AG09309 (cell line): Measurements from ENCODE around the gene TAF3.

ENCODE experiments used
- DNase-seq: peaks from one replicate; pipeline ENCODE4 v3.0.0-alpha.2; 2010; ENCODE audit warnings: low read depth
- H3K4me3 ChIP-seq: 2 replicates; pipeline ENCODE4 v1.5.1; 2011; ENCODE audit warnings: mild to moderate bottlenecking, low read depth, low read length, moderate library complexity; ENCODE audit not compliant: control insufficient read depth
- TF ChIP-seq, protein P1 (sequence below): IDR thresholded peaks from 2 replicates; pipeline ENCODE4 v1.5.1; 2011; ENCODE audit warnings: mild to moderate bottlenecking, low read depth, low read length, inconsistent platforms; ENCODE audit not compliant: insufficient read depth, control insufficient read depth; ENCODE audit errors: missing control alignments

The TAF3 gene

DNA sequence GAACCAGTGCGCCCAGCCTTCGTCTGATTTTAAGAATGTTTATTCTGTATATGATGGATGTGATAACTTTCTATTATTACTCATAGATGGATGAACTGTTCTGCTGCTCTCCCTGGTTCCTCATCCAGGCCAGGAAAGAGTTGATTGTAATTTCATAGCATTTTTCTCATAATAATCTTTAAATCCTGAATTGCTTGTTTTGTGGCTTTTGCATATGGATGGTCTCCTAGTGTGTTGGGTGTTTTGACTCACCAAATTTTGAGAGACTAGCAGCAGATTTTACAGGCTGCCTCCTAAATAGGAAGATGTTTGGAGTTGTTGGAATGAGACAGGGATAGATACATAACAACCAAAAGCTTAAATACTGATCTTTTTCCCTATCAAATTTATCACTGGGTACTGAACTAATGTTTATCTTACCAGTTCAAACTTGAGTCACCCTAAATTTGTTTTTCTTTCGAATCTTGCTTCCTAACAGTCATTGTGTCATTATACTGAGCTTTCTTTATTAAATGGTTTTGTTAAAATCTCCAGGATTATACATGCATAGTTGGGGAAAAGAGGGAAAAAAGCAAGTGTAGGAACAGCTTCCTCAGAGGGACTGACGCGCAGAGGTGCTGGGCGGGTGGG is 130.2 kb downstream of the TAF3 start:
- H3K4me3 ChIP-seq = no peak overlapping the region
- TF ChIP-seq, protein P1, sequence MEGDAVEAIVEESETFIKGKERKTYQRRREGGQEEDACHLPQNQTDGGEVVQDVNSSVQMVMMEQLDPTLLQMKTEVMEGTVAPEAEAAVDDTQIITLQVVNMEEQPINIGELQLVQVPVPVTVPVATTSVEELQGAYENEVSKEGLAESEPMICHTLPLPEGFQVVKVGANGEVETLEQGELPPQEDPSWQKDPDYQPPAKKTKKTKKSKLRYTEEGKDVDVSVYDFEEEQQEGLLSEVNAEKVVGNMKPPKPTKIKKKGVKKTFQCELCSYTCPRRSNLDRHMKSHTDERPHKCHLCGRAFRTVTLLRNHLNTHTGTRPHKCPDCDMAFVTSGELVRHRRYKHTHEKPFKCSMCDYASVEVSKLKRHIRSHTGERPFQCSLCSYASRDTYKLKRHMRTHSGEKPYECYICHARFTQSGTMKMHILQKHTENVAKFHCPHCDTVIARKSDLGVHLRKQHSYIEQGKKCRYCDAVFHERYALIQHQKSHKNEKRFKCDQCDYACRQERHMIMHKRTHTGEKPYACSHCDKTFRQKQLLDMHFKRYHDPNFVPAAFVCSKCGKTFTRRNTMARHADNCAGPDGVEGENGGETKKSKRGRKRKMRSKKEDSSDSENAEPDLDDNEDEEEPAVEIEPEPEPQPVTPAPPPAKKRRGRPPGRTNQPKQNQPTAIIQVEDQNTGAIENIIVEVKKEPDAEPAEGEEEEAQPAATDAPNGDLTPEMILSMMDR = no peak
- DNase-seq = peak; percentile 11

DNA sequence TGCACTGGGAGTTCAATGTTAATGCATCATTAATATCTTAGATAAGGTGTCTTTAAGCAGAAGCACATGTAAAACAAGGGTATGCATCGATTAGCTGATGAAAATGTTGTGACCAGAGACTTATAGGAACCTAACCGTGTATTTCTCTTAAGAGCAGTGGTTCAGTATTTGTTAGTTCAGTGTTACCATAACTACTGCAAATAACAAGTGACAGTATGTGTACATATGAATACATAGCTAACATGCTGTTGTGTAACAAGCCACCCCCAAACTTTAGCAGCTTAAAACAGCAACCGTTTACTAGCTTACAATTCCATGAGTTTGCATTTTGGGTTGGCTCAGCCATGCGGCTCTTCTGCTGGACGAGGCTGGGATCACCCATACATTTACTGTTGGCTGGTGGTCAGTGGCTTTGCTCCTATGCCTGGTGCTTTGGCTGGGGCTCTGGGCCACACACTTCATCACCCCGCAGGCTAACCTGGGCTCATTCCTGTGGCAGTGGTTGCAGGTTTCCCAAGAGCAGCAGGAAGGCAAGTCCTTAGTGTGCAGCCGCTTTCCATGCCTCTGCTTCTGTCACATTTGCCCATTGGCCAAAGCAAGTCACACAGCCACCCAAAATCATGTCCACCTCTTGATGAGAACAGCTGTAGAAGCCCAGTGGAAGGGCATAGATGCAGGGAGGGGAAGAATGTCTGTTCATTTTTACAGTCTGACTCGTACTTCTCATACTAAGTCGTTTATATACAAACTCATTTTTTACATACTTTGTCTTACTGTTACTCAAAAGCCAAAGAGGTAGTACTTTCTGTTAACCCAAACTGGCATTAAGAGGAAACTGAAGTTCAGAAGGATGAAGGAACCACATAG is 132.9 kb downstream of the TAF3 start:
- H3K4me3 ChIP-seq = no peak overlapping the region
- TF ChIP-seq, protein P1 = no peak
- DNase-seq = no peak

DNA sequence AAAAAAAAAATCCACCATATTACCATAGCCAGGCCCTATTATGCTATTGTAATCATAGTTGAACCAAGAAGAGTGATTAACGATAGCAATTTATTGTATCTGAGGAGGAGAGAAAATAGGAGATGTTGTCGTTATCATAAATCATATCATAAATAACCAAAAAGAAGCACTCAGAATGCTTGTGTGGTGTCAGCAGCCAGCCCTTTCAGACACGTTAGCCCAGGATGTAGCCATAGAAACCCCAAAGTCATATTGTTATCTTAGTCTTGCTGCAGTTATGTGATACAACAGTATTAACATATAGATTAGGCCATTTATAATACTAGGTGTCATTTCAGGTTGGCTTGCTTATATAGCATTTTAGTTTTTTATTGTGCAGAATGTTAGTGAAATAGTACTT is 134.0 kb downstream of the TAF3 start:
- DNase-seq = no peak
- TF ChIP-seq, protein P1 = no peak
- H3K4me3 ChIP-seq = no peak overlapping the region

DNA sequence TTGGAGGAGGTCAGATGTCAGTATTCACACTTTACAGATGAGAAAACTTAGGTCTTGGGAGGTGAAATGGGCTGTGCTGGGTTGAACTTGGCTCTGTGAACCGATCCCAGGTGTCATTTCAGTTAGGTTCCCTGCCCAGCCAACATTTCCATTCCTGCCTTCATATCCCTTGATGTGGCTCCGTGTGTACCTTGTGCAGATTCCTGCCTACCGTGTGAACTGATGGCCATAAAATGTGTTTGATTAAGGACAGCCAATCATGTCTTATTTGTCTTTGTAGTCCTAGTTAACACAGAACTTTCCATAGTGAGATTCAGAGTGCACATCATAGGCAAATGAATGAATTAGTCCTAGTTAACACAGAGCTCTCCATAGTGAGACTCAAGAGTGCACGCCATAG is 135.1 kb downstream of the TAF3 start:
- DNase-seq = no peak
- TF ChIP-seq, protein P1 = no peak
- H3K4me3 ChIP-seq = no peak overlapping the region

DNA sequence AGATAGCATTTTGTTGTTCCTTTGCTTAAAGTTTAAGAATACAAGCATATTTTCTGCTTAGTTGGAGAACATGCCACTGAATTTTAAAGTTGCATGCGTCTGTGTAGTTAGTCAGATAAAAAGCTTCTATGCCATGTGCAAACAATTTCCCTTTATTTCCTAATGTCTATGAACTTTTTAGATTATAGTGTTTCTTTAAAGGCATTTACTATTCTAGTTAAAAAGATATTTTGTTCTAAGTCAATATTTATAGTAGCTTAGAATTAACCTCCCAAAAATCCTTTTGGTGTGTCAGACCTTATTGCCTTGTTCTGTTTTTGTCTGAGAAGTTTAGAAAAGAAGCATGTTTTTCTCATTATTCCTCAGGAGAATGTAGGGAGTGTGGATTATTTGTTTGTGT is 137.1 kb downstream of the TAF3 start:
- peak; percentile 29 for DNase-seq
- TF ChIP-seq, protein P1 = no peak
- no peak overlapping the region for H3K4me3 ChIP-seq

DNA sequence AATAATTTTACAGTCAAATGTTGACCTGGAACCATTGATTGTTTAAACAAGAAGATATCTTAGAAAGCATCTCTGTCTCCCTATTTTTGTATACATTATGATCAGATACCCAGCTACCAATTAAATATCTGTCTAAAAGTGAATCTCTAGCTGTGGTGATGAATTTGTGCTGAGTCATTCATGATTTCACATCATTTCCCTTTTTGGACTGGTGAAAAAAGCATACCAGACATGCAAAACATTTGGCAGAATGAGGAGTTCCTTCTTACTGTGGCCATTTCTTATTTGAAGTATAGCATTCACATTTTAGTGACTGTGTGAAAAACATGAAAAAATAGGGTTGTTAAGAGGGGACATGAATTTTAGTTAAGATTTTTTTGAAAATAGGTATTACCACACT is 138.2 kb downstream of the TAF3 start:
- TF ChIP-seq, protein P1 = no peak
- DNase-seq = peak; percentile 57
- no peak overlapping the region for H3K4me3 ChIP-seq
